ENCODE measurements around the gene PHKG1. TPM values are rescaled to one million over a fixed set of nuclear protein-coding genes. Genes with fewer than 3 reads are reported as not detected.
A peak's percentile ranks its signal among the peaks of the same experiment; 100 is the strongest.
"Not testable (repeated sequence)": the region's sequence is repeated elsewhere in the genome, so short reads cannot be mapped to it uniquely, and the experiment has no call there.

Gene PHKG1
- total and polyA plus RNA-seq, 2 of the 4 experiments (the other 2 are of a cell fraction), result 0.62 to 0.72 TPM

DNA sequence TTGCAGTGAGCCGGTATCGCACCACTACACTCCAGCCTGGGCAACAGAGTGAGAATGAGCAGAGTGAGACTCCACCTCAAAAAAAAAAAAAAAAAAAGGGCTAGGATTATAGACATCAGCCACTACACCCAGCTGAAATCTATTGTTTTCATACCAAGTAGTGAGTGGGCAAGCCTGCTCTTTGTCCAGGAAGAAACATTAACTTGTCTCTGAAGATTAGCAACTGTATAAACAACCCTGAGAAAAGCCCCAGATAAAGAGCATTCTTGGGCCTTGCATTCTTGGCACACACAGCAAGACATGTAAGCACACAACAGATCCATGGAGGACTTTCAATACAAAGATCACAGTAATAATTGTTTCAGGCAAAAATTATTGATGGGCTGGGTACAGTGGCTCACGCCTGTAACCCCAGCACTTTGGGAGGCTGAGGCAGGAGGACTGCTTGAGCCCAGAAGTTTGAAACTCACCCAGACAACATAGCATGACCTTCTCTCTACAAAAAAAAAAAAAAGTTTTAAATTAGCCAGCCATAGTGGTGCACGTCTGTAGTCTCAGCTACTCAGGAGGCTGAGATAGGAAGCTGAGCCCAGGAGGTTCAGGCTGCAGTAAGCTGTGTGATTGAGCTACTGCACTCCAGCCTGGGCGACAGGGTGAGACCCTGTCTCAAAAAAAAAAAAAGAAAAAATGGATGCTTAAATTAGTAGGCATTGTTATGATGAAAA lies 45.9 kb downstream of the PHKG1 start (continued):
- TF ChIP-seq, protein P1, sequence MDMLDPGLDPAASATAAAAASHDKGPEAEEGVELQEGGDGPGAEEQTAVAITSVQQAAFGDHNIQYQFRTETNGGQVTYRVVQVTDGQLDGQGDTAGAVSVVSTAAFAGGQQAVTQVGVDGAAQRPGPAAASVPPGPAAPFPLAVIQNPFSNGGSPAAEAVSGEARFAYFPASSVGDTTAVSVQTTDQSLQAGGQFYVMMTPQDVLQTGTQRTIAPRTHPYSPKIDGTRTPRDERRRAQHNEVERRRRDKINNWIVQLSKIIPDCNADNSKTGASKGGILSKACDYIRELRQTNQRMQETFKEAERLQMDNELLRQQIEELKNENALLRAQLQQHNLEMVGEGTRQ (IDR thresholded peaks at IDR 0.05; ENCODE audit: low read depth, low read length), result no peak
- no peak for TF ChIP-seq NFE2L2 (IDR thresholded peaks at IDR 0.05; ENCODE audit: low read depth, low read length)

GRCh38 chr7:56045758-56046157 lies 47.0 kb downstream of the PHKG1 start:
- H4K5ac ChIP-seq (ENCODE audit: low read depth, low read length); H3K4me3 ChIP-seq (ENCODE audit: insufficient read depth, low read depth, low read length); dilution Hi-C loops (cut with HindIII; ENCODE audit: low sequenced_read_pairs, unreplicated experiment); POLR2A ChIA-PET (ENCODE audit: unreplicated experiment); H3K23ac ChIP-seq (ENCODE audit: low read depth, low read length); DNase-seq; H3K36me3 ChIP-seq (ENCODE audit: control insufficient read depth, insufficient read depth, low read length); BruUV-seq (replicated peaks); H2AK5ac ChIP-seq (ENCODE audit: low read depth, low read length); in situ Hi-C loops (cut with MboI; ENCODE audit: low sequenced_read_pairs); H2BK5ac ChIP-seq (ENCODE audit: low read depth, low read length, poor library complexity, severe bottlenecking); H2AK9ac ChIP-seq (replicated peaks; ENCODE audit: low read depth, low read length, poor library complexity); H3K14ac ChIP-seq (replicated peaks; ENCODE audit: low read depth, low read length); H2BK20ac ChIP-seq (ENCODE audit: low read depth, low read length); H3K4ac ChIP-seq (ENCODE audit: low read depth, low read length); H3K4me2 ChIP-seq (ENCODE audit: low read depth, low read length); H2AFZ ChIP-seq (replicated peaks; ENCODE audit: low read length, poor library complexity); H4K8ac ChIP-seq (ENCODE audit: low read depth in 2 of 2, low read length in 2 of 2); H3K4me1 ChIP-seq (ENCODE audit: control insufficient read depth, insufficient read depth, low read length); H3K9me1 ChIP-seq (ENCODE audit: insufficient read depth, low read length); H4K20me1 ChIP-seq (ENCODE audit: insufficient read depth, low read length); H3K9me3 ChIP-seq (ENCODE audit: control insufficient read depth, insufficient read depth, low read length); H3K9ac ChIP-seq (ENCODE audit: low read depth, low read length); H2BK15ac ChIP-seq (ENCODE audit: low read depth, low read length); H4K91ac ChIP-seq (ENCODE audit: insufficient read depth, low read depth, low read length); H3K56ac ChIP-seq (ENCODE audit: extremely low read depth, insufficient read depth, low read length); H2BK120ac ChIP-seq (ENCODE audit: low read depth, low read length); H3K27me3 ChIP-seq (ENCODE audit: control insufficient read depth, insufficient read depth, low read length); H3K27ac ChIP-seq (ENCODE audit: insufficient read depth, low read length); ATAC-seq (ENCODE audit: low read depth); CTCF ChIA-PET: not testable (repeated sequence)
- intact Hi-C loops (cut with micrococcal nuclease), result loop anchor here (2.0 kb wide), 1 partner anchor 17 kb away; no protein-coding TSS in a partner anchor
- peaks cover 13 to 24% of the 10 kb centered on the region in 2 experiments for H3K79me1 ChIP-seq (ENCODE audit: low read depth in 1 of 2, low read length in 2 of 2)
- WGBS, 2 experiments (ENCODE audit: extremely low coverage in 2 of 2, insufficient read length in 1 of 2), result no CpG with 5 or more reads among the region's 2 CpGs
- H3K18ac ChIP-seq (ENCODE audit: low read depth, low read length), result 0 out of 2 replicates have a peak overlapping the region, but pooled peaks have one; percentile 38
